Measurements from ENCODE around the gene TNFRSF1A.
A peak's percentile ranks its signal among the peaks of the same experiment; 100 is the strongest.

Gene TNFRSF1A

GRCh38 chr12:6341417-6342139 lies at the start of gene TNFRSF1A:
Gene TNFRSF1A (minus strand): TSS chr12:6342076. CDS start chr12:6341814, 262 bp downstream.
- DNase-seq (ENCODE audit: low spot score) = peak; percentile 69

DNA sequence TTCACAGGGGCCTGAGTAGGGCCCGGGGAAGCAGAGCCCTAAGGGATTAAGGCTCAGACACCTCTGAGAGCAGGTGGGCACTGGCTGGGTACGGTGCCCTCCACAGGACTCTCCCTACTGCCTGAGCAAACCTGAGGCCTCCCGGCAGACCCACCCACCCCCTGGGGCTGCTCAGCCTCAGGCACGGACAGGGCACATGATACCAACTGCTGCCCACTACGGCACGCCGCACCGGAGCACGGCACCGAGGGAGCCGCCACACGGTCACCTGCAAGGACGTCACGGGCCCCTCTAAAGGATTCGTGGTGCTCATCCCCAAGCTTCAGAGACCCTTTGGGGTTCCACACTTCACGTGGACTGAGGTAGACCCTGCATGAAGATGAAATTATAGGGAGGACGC lies 49.1 kb upstream of the TNFRSF1A start:
- DNase-seq (ENCODE audit: low spot score) = no peak

GRCh38 chr12:6390084-6390799 lies 48.4 kb upstream of the TNFRSF1A start:
- DNase-seq (ENCODE audit: low spot score) = no peak

- DNase-seq (ENCODE audit: low spot score) = no peak
Observed at GRCh38 chr12:6387541-6387940, 45.7 kb upstream of the TNFRSF1A start.

DNA sequence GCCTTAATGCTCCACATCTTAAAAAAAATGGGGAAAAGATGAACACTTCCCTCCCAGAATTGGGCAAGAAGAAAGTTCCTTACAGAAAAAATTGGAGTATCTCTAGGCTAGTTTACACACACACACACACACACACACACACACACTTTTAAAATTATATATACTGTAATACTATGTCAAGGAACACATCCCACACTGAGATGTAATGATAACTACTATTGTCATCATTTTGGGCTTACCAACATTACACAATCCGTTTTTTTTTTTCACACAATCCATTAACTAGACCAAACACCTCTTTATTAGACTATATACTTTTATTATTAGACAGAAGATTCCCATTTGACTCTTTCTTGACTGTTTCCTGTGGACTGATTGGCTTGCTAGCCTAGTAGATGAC lies 44.6 kb upstream of the TNFRSF1A start:
- DNase-seq (ENCODE audit: low spot score) = no peak

- DNase-seq (ENCODE audit: low spot score) = no peak
Observed at GRCh38 chr12:6386038-6386437, 44.2 kb upstream of the TNFRSF1A start.

- DNase-seq (ENCODE audit: low spot score) = no peak
Observed at GRCh38 chr12:6384499-6385436, 42.9 kb upstream of the TNFRSF1A start.

DNA sequence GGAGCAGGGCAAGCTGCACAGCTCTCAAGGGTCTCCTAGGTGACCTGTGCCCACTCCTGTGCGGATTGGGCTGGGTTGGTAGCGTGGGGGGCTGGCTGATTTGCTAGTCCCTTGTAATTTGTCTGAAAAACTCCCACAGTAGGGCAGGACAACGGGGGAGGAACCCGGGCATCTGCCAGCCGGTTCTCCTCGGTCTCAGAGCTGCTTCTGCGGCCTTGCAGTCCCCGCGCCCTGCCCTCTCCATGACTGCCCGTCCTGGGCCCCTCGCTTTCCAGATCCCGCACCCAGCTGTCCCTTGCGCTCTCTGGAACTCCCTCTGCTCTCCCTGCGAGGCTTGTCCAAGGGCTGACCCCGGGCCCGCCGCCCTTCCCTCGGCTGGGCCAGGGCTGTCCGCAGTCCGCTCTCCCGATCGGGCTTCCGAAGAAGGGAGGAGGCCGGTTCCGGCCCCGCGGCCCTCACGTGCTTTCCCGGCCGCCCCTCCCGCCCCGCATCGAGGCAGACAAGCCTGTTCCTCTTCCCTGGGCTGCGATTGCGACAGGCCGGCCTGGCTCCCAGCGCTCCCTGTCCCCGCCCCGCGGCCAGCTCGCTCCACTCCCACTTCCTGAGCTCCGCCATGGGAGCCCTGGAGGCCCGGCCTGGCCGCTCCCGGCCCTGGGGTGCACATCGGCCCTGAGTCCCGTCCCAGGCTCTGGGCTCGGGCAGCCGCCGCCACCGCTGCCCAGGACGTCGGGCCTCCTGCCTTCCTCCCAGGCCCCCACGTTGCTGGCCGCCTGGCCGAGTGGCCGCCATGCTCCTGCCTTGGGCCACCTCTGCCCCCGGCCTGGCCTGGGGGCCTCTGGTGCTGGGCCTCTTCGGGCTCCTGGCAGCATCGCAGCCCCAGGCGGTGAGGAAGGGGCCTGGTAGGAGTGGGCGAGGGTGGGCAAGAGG lies 42.0 kb upstream of the TNFRSF1A start, which contains the start of gene LTBR:
Gene LTBR (plus strand): TSS at position 591 of the 927 bp plus-strand sequence. CDS start 197 bp downstream, at position 788.
- DNase-seq (ENCODE audit: low spot score) = peak; percentile 68

DNA sequence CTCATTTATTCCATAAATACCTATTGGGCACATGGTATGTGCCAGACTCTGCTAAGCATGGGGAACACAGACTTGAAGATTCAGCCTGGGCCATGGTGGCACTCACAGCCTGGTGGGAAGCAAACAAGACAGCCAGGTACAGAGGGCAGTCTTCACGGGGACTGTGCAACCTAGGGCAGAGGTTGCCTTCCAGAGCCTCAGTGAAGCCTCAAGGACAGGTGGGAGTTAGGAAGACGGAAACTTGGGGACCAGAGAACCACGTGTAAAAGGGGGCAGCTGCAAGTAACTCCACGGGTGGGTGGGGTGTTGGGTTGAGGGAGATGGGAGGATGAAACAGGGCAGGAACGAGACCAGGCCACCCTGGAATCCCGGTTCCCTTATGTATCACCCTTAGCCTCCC lies 41.1 kb upstream of the TNFRSF1A start:
- no peak for DNase-seq (ENCODE audit: low spot score)

DNA sequence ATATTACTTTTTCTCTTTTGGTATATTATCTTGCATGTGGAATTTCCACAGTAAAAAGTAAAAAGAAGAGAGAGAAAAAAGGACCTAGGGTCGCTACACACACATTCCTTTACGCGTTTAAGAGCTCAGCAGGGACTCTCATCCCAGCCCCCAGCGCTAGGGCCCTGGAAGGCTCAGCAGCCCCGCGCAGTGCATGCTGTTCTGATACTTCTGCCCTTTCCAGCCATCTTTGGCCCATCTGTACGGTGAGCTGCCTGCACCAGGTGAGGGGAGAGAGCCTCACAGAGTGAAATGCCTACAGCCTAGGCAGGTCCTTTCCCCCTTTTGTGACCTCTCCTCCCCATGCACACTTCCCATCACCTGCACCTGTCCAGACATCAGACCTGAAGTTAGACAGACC lies 40.5 kb upstream of the TNFRSF1A start:
- DNase-seq (ENCODE audit: low spot score) = no peak

GRCh38 chr12:6380141-6381121 lies 38.6 kb upstream of the TNFRSF1A start:
- no peak for DNase-seq (ENCODE audit: low spot score)

DNA sequence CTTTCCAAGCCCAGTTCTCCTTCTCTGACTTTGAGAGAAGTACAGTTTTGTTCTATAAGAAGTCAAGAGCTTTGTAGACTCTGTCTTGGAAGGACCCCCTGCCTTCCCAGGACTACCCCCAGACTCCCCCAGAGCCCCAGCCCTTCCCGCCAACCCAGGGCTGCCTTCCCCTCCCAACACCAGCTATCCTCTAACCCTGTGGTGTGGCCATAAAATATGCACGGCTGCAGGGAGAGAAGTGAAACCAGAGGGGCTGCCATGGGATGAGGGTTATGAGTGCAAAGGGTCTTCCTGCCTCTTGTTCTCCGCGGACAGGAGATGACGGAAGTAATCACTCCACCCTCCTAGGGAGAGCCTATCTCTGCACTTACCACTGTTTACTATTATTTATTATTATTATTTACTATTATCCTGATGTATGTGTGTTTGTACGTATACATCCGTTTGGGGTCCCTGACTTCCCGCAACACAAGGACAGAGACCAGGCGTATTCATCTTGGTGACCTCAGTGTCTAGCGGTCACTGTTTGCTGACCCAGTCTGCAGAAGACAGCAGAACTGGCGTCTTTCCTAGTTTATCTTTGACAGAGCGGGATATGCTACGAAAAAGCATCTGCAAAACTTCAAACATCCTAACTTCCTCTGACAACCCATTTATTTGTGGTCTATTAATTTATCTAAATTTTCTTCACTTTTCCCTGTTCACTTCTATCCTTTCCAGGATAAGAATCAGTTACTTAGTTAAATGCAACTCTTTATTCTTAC lies 37.0 kb upstream of the TNFRSF1A start:
- peak; percentile 43 for DNase-seq (ENCODE audit: low spot score)

DNA sequence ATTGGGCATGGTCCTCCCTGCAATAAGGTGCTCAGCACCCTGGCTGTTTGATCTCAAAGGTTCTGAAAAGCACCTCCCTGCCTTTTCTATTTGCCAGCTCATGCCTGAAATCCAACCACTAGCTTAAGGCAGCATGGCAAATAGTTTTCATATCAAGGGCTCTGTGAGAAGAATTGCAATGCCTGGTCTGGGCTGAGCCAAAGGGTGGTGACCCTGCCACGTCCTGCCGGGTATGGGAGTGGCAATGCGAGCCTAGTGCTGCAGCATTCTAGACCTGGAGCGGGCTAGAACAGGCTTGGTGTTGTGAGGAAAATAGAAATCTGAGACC lies 35.8 kb upstream of the TNFRSF1A start:
- no peak for DNase-seq (ENCODE audit: low spot score)

- no peak for DNase-seq (ENCODE audit: low spot score)
Observed at GRCh38 chr12:6376870-6377666, 35.2 kb upstream of the TNFRSF1A start.

GRCh38 chr12:6376079-6376869 lies 34.4 kb upstream of the TNFRSF1A start:
- DNase-seq (ENCODE audit: low spot score) = no peak

DNA sequence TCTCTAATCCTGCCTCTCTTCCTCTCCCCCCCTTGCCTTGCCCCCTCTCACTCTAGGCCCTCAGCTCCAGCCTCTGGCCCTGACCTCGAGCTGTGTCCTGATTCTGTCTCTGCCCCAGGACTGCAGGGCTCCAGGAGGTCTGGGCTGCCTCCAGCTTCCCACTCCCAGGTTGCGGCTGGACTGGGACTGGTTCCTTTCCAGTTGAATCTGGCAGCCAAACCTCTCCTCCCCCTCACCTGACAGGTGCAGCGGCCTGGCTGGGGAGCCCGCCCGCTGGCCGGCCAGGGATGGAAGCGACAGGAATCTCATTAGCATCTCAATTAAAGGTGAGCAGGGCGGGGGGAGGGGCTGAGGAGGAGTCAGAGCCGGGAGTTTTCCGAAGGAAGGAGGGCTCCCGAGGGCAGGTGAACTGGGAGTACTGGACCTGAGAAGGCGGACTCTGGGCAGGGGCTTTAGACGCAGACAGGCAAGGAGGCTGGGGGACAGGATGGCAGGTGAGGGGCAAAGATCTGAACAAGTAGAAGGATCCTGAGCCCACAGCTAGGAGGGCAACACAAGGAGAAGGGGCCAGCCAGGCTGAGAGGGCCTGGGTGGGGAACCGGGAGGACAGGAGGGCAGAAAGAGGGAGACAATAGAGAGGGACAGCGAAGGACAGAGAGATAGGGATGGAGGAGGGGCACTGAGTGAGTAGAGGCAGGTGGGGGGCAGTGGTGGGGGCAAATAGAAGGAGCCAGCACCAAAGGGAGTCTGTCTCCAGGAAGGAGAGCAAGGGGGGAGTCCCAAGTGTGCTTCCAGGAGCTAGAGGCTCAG lies 33.6 kb upstream of the TNFRSF1A start, which contains the start of gene SCNN1A:
Gene SCNN1A (minus strand): TSS at position 295 of the 810 bp plus-strand sequence. CDS start 780 bp downstream, outside the sequence.
- no peak for DNase-seq (ENCODE audit: low spot score)

GRCh38 chr12:6374786-6375160 lies 32.9 kb upstream of the TNFRSF1A start:
- no peak for DNase-seq (ENCODE audit: low spot score)
